Mammary epithelial cell (primary cell): Measurements from ENCODE around the gene TIMM23B.
"Not testable (repeated sequence)": the region's sequence is repeated elsewhere in the genome, so short reads cannot be mapped to it uniquely, and the experiment has no call there.

Experiments used
- EZH2 ChIP-seq: IDR thresholded peaks from 2 replicates; pipeline ENCODE4 v1.6.1; 2012; ENCODE audit warnings: low read length, inconsistent platforms, borderline replicate concordance
- TF ChIP-seq, protein P1 (sequence below), 2 donors: IDR thresholded peaks in 1 of 2; conservative IDR thresholded peaks in 1 of 2; 2 replicates each; pipeline ENCODE4 v1.5.1; 2011 to 2012; ENCODE audit warnings: inconsistent platforms in 2 of 2, low read length in 2 of 2, mild to moderate bottlenecking in 2 of 2, control low read depth in 1 of 2, low read depth in 1 of 2; ENCODE audit not compliant: insufficient read depth in 1 of 2; ENCODE audit errors: extremely low read depth in 1 of 2

DNA sequence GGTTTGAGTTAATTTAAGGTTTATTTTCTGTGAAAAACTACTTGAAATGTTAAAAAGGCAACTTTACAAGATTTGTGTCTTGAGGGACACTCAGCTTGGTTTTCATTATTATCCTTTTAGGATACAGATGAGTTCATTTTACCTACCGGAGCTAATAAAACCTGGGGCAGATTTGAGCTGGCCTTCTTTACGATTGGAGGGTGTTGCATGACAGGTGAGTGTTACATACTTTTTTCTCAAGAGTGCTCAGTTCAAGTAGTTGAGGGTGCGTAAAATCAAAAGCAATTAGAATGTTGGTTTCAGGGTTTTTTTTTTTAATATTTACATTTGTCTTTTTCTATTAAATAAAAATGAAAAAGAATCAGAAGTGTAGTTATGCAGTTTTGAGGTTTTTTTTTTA lies 10.2 kb downstream of the TIMM23B start:
- TF ChIP-seq, protein P1, sequence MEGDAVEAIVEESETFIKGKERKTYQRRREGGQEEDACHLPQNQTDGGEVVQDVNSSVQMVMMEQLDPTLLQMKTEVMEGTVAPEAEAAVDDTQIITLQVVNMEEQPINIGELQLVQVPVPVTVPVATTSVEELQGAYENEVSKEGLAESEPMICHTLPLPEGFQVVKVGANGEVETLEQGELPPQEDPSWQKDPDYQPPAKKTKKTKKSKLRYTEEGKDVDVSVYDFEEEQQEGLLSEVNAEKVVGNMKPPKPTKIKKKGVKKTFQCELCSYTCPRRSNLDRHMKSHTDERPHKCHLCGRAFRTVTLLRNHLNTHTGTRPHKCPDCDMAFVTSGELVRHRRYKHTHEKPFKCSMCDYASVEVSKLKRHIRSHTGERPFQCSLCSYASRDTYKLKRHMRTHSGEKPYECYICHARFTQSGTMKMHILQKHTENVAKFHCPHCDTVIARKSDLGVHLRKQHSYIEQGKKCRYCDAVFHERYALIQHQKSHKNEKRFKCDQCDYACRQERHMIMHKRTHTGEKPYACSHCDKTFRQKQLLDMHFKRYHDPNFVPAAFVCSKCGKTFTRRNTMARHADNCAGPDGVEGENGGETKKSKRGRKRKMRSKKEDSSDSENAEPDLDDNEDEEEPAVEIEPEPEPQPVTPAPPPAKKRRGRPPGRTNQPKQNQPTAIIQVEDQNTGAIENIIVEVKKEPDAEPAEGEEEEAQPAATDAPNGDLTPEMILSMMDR (conservative IDR thresholded peaks at IDR 0.05 in 1 of 2, IDR thresholded peaks at IDR 0.05 in 1 of 2; ENCODE audit: extremely low read depth in 1 of 2, insufficient read depth in 1 of 2, low read depth in 1 of 2, low read length in 2 of 2) = not testable (repeated sequence)
- TF ChIP-seq EZH2 = not testable (repeated sequence)
